ENCODE data around the gene CERS6.

Gene CERS6

DNA sequence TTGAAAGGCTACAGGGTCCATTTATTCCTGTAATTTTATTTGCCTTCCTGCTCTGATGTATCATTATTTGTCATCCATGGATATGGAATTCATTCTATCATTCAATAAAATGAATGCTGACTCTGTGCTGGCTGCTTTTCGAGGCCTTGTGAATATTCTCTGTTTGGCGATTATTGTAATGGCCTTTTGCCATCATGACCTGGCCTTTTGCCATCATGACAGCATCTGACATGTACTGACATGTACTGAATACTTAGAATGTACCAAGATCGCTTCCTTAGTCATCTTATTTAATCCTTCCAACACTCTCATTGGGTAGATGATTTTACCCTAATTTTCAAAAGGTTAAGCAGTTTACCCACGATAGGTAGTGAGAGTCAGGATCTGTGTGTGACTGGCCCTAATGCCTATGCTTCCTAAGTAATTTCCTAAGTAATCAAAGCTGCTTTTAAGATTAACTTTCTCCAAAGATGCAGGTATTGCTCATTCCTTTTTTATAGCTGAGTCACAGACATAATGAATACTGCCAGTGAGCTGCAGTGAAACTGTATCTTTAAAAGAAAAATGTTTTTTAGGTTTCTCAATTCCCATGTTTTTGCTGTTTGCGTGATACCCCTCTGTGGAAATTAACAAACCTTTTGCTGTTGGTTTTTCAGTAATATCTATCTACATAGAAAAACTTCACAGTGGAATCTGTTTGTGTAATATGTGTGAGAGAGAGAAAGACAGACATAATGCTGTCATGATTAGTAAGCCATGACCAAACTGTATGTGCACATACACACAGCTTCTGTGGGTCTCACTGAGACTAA, 127.8 kb downstream of the CERS6 start:
- H3K4me3 ChIP-seq (ENCODE audit: low read depth, low read length) = no peak overlapping the region
- TF ChIP-seq, protein P1, sequence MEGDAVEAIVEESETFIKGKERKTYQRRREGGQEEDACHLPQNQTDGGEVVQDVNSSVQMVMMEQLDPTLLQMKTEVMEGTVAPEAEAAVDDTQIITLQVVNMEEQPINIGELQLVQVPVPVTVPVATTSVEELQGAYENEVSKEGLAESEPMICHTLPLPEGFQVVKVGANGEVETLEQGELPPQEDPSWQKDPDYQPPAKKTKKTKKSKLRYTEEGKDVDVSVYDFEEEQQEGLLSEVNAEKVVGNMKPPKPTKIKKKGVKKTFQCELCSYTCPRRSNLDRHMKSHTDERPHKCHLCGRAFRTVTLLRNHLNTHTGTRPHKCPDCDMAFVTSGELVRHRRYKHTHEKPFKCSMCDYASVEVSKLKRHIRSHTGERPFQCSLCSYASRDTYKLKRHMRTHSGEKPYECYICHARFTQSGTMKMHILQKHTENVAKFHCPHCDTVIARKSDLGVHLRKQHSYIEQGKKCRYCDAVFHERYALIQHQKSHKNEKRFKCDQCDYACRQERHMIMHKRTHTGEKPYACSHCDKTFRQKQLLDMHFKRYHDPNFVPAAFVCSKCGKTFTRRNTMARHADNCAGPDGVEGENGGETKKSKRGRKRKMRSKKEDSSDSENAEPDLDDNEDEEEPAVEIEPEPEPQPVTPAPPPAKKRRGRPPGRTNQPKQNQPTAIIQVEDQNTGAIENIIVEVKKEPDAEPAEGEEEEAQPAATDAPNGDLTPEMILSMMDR (conservative IDR thresholded peaks at IDR 0.05; ENCODE audit: low read depth, low read length) = no peak
- DNase-seq (ENCODE audit: low read depth) = peak; percentile 56

DNA sequence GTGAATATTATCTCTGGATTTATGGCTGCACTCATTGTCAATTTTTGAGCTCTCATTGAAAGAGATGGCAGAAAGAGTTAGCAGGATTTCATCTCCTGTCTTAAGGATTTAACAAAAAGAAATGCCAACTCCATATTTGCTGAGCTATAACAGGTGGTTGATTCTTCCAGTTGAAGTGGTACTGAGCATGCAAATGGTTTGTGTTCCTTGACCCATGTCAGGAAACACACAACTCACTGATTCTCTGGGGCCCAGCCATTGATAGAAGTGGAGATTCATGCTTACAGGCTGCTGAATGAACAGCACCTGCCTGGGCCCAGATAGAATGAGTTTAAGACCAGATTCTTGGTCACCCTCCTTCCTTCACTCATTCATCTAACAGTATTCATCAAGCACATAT, 128.8 kb downstream of the CERS6 start:
- H3K4me3 ChIP-seq (ENCODE audit: low read depth, low read length) = no peak overlapping the region
- DNase-seq (ENCODE audit: low read depth) = no peak

DNA sequence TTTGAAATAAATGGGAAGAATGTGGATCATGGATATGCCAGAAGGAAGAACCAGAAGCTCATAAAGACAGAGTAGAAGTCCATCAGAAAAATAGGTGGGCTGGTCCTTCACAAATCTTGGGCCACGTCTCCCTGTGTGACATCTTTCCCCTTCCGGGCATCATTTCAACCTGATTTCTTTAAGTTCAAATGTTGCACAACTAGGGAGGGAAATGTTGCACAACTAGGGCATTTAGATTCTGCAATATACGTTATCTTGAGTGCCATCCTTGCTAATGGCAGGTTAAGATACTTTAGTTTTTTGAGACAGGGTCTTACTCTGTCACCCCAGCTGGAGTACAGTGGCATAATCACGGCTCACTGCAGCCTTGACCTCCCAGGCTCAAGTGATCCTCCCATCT, 129.6 kb downstream of the CERS6 start:
- DNase-seq (ENCODE audit: low read depth) = no peak
- TF ChIP-seq, protein P1 (conservative IDR thresholded peaks at IDR 0.05; ENCODE audit: low read depth, low read length) = no peak
- no peak overlapping the region for H3K4me3 ChIP-seq (ENCODE audit: low read depth, low read length)

More for the DNA sequence above, 128.8 kb downstream of the CERS6 start:
- TF ChIP-seq, protein P1 (conservative IDR thresholded peaks at IDR 0.05; ENCODE audit: low read depth, low read length) = no peak

DNA sequence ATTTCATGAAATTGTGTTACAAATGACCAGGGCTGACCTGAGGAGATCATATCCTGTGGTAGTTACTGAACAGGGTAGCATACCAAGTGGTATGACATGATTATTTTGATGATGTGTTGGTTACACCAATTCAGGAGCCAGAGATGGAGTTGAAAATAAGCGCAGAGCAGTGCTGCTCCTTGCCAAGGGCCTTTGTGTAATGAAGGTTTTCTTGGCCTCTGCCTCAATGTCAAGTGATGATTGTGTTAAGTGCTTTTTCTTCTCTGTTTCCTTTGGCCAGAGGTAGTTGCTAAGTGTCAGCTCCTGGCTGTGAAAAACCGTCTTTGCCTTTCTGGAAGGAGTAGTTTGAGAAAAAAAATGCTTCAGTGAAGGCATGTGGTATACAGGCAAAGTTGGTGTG, 131.2 kb downstream of the CERS6 start:
- no peak overlapping the region for H3K4me3 ChIP-seq (ENCODE audit: low read depth, low read length)
- TF ChIP-seq, protein P1 (conservative IDR thresholded peaks at IDR 0.05; ENCODE audit: low read depth, low read length) = no peak
- no peak for DNase-seq (ENCODE audit: low read depth)

DNA sequence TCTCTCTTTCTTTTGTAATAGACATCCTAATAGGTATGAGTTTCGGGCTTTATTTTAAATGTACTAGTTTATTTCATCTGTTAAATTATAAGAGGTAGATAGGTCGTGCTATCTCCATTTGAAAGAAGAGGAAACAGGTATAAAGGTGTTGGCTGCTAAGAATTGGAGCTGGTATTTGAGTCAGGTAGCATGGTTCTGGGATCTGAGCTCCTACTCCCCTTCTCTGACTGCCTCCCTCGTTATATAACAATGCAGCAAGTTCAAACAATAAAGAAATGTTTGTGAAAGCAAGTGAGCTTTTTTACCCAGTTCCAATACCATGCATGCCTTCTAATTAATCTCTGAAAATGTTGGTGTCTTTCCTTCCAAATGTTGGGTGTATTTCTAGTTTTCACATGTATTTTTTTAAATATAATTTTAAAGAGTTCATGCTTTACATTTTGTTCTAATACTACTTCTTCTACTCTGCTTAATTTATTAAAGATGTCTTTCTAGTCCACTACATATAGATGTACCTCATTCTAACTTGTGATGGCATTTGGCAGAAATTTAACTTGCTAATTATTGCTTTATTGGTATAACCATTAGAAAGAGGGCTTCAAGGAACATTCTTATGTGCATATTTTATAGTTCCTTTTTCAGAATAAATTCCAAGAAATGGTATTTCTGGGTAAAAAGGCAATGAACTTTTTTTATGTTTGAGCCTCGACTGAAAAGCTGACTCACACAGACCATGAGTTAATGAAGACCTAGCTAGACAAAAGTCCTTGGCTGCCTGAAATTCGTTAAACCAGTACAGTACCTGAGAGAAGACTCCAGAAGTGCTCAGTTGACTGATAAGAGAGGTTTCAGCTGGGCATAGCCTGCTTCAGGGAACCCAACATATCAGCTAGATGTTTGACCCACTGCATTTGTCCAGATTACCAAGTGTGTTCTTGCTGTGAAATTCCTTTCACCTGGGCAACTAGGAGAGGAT, 133.5 kb downstream of the CERS6 start:
- no peak overlapping the region for H3K4me3 ChIP-seq (ENCODE audit: low read depth, low read length)
- DNase-seq (ENCODE audit: low read depth) = no peak
- TF ChIP-seq, protein P1 (conservative IDR thresholded peaks at IDR 0.05; ENCODE audit: low read depth, low read length) = no peak

DNA sequence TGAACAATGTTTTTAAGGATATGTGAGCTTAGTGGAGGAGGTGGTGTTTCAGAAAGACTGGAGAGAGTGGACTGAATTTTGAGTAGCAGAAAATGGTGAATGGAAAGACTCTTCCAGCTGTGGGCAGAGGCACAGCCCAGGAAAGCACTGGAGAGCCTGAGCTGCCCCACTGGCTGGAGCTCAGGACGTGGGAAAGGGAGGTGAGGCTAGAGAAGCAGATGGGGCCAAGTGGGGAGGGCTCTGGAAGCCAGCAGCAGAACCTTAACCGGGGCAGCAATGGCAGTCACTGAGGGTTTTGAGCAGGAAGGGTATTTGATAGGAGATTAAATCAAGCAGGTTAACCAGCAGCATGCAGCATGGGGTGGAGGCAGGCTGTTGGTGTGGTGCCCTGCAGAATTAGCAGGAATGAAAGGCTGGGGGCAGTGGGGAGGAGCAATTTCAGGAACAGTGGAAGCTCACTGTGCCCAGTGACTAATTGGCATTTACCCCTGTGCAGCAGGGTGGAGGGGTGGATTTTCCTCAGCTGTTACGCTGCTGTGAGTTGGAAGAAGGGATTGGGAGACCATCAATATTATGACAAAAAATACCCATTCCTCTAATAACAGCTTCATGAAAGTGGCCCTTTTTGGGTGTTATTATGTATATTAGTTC, 136.2 kb downstream of the CERS6 start:
- TF ChIP-seq, protein P1 (conservative IDR thresholded peaks at IDR 0.05; ENCODE audit: low read depth, low read length) = no peak
- H3K4me3 ChIP-seq (ENCODE audit: low read depth, low read length) = no peak overlapping the region
- DNase-seq (ENCODE audit: low read depth) = no peak

All from choroid plexus epithelial cell (primary cell).